ENCODE results near the gene LOXL3.

Gene LOXL3

GRCh38 chr2:74550231-74550630 is 3.5 kb downstream of the LOXL3 start:
- no peak for DNase-seq (ENCODE audit: low read depth)

GRCh38 chr2:74548900-74549826 is 4.6 kb downstream of the LOXL3 start:
- no peak for DNase-seq (ENCODE audit: low read depth)

GRCh38 chr2:74548285-74548899 is 5.3 kb downstream of the LOXL3 start:
- DNase-seq (ENCODE audit: low read depth) = no peak

DNA sequence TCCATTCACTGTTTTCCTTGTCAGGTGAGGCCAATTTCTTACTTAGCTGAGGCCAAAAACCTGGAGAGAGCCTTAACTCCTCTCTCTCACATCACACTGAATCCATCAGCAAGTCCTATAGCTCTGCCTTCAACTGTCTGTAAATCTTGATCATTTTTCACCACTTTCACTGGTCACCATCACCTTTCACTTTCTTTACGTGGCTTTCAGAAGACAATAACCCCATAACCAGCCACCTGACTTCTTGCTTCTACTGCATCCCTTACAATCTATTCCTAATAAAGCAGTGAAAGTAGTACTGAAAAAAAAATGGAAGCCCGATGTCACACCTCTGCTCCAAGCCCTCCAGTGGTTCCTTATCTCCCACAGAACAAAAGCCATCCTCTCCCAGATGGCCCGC is 7.7 kb downstream of the LOXL3 start:
- DNase-seq (ENCODE audit: low read depth) = no peak

GRCh38 chr2:74544634-74545033 is 9.1 kb downstream of the LOXL3 start:
- DNase-seq (ENCODE audit: low read depth) = no peak

DNA sequence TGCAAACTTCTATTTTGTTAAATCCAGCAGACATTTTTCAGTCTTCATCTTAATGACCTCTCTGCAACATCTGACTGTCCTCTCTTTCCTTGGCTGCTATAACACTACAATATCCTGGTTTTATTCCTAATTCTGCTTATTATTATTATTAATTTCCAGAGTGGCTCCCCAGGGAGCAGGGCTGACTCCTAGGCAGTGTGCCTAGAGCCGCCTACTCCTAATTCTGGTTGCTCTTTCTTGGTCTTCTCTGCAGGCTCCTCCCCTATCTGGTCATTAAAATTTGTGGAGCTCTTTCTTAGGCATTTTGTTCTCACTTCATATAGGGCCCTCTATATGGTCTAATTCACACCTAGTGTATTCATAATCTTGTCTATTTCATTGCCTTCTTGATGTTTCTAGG is 10.8 kb downstream of the LOXL3 start:
- DNase-seq (ENCODE audit: low read depth) = no peak

GRCh38 chr2:74540291-74540690 is 13.5 kb downstream of the LOXL3 start:
- no peak for DNase-seq (ENCODE audit: low read depth)

- no peak for DNase-seq (ENCODE audit: low read depth)
These were observed 14.8 kb downstream of the LOXL3 start for GRCh38 chr2:74538881-74539339.

DNA sequence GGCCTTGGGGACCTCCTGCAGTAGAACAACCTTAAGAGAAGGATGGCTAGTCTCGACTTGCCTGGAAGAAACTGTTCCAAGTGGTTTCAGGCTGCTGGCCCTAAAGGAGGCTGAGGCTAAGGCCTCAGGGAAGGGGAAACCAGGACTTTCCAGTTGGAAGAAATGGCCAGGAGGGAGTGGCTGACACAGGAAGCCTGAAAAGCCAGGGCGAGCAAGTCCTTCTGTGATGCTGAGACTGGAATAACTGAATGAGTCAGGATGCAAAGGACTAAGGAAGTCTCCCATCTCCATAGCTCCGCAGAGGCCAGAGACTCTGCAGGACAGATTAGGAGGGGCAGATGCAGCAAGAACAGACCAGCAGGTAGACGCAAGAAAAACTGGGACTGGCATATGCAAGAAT is 16.6 kb downstream of the LOXL3 start:
- DNase-seq (ENCODE audit: low read depth) = no peak

DNA sequence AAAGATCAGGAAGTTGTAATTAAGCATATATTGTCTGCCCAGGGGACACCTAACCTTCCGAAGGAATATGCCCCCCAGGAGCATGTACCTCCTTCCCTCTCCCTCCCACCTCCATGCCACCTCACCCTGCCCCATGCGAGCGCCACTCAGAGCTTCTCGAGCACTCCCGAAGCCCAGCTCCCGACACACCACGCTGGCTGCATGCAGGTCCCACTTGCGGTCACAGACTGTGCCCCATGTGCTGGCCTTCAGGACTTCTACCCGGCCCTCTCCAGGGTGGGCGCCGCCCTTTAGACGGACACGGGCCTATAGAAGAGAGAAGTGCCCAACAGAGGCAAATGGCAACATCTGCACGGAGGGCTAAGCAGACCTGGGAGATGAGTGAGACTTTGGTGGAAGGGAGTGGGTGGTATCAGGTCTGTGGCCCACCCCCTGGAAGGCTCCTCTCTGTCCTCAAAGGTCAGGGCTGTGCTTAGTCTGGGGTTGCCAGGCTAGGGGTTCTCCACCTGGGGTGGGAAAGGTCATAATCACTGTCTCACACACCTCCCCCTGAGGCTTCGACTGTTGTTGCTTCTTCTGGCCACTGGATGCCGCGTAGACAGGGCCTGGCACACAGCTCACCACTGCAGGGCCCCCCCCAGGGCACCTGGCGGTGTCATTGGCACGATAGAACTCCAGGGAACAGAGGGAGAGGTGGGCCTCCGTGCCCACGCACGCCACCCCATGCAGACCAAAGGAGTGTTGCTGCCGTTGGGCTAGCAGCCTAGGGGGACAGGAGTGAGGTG is 17.4 kb downstream of the LOXL3 start:
- DNase-seq (ENCODE audit: low read depth) = no peak

DNA sequence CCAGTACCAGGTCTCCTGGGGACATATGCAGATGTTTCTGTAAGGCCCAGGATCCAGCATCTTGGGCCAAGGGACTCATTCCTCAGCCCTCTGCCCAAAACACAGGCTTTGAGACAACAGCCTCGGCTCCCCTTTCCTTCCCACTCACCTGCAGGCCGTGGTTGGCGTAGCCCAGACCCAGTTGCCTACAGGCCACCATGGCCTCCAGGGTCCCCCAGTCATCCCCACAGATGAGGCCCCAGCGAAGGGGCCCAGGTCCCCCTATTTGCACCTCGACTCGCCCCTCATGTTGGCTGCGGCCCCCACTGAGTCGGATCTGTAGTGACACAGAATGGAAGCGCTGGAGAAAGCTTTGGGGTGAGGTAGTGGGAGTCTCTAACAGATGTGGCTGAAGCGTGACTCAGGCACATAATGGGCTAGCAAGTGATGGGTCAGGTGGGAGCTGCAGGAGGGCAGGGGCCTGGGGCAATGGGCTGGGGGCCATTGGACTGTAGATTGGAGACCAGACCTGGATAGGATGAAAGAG is 18.2 kb downstream of the LOXL3 start:
- no peak for DNase-seq (ENCODE audit: low read depth)

GRCh38 chr2:74534411-74534810 is 19.3 kb downstream of the LOXL3 start:
- DNase-seq (ENCODE audit: low read depth) = no peak

GRCh38 chr2:74533464-74533863 is 20.3 kb downstream of the LOXL3 start:
- no peak for DNase-seq (ENCODE audit: low read depth)

DNA sequence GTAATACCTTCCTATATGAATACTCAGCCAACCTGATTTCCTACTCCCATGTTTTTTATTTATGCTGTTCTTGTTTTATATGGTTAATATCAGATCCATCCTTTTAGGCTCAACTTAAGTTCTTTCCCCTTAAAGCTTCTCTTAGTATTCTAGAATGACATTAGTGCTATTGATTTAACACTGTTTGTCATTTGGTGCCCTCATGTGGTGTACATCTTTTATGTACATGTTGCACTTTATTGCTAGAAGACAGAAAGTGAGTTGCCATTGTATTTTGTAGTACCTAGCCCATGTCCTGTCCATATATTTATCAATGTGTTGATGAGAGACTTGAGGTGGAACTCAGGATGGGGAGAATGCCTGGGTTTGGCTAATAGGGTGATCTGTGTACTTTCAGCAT is 21.5 kb downstream of the LOXL3 start:
- DNase-seq (ENCODE audit: low read depth) = no peak

GRCh38 chr2:74531666-74532065 is 22.1 kb downstream of the LOXL3 start:
- DNase-seq (ENCODE audit: low read depth) = no peak

DNA sequence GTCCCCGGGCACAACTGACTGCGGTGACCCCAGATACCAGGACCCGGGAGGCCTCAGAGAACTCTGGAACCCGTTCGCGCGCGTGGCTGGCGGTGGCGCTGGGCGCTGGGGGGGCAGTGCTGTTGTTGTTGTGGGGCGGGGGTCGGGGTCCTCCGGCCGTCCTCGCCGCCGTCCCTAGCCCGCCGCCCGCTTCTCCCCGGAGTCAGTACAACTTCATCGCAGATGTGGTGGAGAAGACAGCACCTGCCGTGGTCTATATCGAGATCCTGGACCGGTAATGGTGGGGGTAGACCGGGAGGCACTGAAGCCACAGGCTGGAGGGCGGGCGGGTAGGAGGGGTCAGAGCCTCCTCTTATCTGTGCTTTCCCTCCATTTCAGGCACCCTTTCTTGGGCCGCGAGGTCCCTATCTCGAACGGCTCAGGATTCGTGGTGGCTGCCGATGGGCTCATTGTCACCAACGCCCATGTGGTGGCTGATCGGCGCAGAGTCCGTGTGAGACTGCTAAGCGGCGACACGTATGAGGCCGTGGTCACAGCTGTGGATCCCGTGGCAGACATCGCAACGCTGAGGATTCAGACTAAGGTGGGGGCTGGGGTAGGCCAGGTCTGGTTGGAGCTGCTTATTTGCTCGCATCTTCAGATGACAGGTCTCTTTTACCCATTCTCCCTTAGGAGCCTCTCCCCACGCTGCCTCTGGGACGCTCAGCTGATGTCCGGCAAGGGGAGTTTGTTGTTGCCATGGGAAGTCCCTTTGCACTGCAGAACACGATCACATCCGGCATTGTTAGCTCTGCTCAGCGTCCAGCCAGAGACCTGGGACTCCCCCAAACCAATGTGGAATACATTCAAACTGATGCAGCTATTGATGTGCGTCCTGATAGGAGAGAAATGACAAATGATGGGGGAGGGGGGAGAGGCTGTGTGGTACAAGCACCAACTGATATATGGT is 23.2 kb downstream of the LOXL3 start:
- no peak for DNase-seq (ENCODE audit: low read depth)

GRCh38 chr2:74529357-74530238 is 24.1 kb downstream of the LOXL3 start, which contains the start of the genes AUP1 and HTRA2:
AUP1 (minus strand) TSS chr2:74529706; CDS start chr2:74529629, 77 bp downstream.
HTRA2 (plus strand) TSS chr2:74529933; CDS start chr2:74530007, 74 bp downstream.
- peak; percentile 78 for DNase-seq (ENCODE audit: low read depth)

GRCh38 chr2:74528600-74529356 is 25.0 kb downstream of the LOXL3 start:
- DNase-seq (ENCODE audit: low read depth) = no peak

- DNase-seq (ENCODE audit: low read depth) = no peak
These were observed 26.0 kb downstream of the LOXL3 start for GRCh38 chr2:74527741-74528140.
